ENCODE data around the gene CSF2RB.

CSF2RB gene

DNA sequence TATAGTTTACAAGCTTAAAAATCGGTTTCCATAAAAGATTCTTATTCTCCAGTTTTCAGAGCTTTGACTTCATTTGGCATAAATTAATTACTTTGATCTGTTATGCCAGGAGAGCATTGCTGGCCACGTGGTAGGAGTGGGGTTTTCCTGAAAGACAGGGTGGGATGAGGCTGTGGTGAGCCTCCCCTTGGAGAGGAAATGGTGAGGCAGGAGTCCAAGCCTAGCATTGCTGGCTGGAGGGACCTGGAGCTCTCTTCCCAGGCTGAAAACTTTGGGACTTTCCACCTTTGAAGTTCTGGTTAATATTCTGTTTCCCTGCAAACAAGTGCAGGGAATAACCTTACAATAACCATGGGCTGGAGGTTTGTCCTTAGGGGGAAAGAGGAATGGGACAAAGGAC is 21.1 kb upstream of the CSF2RB start:
- no peak for DNase-seq

DNA sequence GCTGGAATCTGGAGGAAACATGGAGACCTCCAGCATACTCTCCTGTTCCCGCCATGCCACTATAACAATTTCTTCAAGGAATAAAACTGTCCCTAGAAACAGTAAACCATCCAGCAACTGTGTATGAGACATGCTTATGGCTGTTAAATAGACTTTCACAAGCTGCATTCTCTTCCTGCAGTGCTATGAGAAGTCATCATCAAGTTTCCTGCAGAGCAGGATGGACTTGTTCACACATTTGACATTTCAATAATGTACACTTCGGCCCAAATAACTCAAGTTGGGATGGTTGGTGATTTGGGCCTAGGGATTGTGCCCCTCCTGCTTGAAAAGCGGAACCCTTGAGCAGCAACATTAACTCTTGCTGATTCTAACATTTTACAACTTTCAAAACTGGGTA is 20.2 kb upstream of the CSF2RB start:
- DNase-seq, result no peak

DNA sequence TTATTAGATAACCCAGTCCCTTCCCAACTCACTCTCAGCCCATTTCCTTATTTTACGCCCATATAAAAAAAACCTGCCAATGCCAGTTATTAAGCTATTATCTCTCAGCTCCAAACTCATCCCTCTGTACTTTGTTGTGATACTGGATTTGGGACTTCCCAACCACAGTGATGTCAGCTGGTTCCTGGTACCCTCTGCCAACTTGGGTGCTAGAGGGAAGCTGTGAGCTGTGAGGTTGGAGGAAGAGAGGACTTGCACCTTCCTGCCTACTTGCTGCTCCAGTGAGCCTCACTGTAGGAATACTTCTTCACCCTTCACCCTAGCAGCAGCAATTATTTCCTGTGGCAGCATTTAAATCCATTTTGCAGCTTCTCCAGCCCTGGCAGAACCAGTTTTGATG is 19.2 kb upstream of the CSF2RB start:
- DNase-seq, result no peak

DNA sequence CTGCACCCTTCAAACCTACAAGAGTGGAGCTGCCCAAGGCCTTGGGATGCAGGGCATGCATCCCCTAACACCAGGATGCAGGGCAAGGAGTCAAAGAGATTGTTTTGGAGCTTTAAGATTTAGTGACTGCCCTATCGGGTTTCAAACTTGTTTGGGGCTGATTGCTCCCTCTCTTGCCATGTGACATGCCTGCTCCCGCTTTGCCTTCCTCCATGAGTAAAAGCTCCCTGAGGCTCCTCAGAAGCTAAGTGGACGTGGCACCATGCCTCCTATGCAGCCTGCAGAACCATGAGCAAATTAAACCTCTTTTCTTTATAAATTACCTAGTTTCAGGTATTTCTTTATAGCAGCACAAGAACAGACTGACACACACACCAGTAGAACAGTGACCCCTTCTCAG is 15.8 kb upstream of the CSF2RB start:
- DNase-seq, result no peak

DNA sequence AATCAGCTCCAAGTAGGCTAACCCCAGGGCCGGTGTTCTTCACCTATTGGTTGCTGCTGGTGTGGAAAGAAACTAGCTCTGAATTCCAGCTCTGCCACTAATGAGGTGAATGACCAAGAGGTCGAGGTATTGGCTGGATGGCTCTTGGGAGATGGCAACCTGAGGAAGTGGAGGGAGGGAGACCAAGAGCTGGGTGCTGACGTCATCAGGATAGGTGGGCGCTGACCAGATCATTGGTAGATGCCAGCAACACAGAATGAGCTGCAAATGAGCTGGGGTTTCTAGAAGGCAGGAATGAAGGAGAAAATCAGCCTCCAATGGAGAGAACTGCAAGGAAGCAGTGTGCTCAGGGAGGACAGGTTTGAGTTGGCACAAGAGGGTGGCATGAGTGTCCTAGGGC is 14.7 kb upstream of the CSF2RB start:
- DNase-seq, result no peak

DNA sequence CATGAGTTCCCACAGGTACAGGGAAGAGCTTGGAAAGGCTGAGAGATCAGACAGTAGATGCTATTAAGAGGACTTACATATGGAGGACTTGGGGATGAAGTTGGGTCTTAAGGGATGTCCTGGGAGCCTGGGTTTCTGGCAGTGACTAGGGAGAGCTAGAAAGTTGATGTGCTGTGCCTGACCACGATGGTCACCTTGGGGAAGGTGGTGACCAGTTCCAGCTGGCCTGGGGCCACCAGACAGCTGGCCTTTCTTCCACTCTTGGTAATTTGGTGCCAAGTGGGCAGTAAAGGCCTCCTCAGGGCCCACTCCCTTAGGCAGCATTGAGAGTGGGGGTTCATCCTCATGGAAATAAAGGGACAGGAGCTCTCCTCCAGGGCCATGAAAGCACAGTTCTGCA is 13.9 kb upstream of the CSF2RB start:
- no peak for DNase-seq

DNA sequence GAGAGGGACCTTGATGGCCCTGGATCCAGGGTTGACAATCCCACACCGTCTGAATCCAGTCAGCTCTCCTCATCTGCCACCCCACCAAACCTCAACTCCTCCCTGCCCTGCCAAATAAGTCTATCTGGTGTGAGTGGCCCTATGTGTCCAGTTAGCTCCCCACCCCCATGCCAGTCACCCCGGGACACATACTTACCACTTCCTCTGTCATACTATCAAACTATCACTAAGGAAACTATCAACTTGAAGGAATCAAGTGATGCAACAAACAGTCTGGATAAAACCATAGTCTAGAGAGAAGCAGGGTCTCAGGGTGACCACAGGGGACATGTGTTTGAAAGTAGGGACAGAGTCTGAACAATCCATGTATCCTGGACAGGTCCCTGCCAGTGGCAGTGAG is 13.2 kb upstream of the CSF2RB start:
- DNase-seq, result peak; percentile 89

DNA sequence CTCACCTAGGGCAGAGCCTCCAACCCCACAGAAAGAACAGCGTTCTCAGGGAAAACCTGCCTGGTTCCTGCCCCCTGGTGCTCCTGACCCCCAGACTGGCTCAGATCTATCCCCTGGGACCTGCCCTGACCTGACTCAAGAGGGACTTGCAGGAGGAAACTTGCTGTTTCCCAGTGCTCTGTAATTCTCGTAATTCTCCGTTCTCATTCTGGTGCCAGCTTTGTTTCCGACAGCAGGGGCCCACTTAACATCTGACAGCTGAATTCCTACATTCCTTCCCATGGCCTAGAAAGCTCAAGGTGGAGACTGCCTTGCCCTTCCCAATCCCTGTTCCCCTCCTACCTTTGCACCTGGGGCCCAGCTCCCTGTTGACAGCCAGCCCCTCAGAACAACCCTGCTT is 12.5 kb upstream of the CSF2RB start:
- DNase-seq, result no peak

DNA sequence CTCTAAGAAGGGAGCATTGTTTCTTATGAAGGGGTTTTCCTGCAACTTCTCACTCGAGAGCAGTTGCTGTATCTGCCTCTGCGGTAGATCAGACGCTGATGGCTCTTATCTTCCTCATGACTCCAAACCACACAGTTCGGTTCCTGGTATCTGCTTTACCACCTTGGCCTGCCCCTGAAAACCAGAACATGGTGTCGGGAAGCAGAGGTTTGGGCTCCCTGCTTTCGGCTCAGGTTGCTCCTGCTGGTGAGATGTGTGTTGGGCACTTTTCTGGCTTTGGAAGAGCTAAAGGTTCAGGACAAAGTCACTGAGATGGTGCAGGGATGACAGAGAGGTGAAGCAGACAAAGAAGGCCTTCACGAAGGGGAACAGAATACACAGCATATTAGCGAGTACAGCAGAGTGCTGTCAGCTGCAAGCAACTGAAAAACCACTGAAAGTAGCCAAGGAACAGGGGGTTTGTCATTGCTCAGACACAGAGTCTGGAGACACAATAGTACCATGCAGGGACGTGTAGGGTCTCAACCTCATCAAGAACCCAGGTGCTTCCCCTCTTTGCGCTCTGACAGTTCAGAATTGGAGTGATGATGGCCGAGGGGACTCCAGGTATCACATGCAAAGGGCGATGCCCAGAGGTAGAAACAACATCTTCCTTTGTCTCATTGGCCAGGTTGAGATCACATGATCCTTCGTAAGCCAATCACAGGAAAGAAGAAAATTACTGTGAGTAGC is 11.9 kb upstream of the CSF2RB start:
- DNase-seq, result peak; percentile 97

DNA sequence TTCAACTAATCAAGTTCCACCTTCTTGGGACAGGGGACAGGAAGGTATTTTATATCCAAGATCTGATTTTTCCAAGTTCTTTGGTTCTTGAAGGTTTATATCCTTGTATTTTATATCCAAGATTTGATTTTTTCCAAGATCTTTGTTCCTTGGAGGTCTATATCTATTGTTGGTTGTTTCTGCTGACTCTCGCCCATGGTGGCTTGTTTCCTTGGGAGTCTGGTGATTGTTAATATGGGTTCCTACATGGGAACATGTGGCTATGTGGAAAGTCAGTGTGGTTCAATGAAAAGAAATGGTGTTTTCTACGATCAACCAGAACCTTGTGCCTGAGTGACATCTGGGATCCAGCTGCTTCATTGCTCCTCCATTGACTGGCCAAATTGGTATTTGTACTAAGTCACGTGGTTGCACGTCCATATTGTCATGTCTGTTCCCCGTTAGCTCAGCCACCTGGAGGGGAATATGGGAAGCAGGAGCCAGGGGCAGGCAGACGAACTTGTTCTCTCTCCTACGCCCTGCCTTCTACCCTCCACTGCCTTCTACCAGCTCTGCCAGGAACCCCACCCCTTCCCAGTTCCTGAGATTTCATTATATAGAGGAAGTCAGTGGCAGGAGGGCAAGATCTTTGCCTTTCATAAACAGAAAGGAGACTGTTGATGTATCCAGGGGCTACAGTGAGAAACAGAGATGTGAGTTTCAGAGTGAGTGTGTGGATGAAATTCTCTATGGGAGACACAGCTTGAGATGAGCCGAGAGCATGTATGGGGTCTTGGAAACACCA is 11.1 kb upstream of the CSF2RB start:
- no peak for DNase-seq

DNA sequence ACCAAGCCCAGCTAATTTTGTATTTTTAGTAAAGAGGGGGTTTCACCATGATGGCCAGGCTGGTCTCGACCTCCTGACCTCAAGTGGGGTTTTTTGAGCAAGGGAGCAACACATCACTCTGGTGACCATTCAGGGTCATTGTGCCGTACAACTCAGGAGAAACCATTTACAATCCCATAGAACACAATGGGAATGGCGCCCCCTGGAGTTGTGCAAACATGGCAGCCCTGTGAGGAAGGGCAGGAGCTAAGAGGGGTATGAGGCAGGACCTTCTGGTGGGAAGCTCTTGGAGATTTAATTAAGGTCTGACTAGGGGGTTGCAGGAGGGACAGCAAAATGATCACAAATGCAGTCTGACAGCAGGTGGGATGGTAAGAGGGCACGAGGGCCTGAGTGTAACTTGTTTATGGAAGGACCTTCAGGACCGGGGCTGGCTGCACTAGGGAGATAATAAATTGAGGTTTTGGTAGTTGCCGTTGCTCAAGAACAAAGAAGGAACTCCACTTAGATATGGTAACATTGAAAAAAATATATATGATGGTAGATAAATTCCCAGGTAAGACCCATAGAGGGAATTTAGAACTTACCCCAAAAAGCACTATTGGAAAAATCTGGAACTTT is 9.1 kb upstream of the CSF2RB start:
- peak; percentile 94 for DNase-seq

DNA sequence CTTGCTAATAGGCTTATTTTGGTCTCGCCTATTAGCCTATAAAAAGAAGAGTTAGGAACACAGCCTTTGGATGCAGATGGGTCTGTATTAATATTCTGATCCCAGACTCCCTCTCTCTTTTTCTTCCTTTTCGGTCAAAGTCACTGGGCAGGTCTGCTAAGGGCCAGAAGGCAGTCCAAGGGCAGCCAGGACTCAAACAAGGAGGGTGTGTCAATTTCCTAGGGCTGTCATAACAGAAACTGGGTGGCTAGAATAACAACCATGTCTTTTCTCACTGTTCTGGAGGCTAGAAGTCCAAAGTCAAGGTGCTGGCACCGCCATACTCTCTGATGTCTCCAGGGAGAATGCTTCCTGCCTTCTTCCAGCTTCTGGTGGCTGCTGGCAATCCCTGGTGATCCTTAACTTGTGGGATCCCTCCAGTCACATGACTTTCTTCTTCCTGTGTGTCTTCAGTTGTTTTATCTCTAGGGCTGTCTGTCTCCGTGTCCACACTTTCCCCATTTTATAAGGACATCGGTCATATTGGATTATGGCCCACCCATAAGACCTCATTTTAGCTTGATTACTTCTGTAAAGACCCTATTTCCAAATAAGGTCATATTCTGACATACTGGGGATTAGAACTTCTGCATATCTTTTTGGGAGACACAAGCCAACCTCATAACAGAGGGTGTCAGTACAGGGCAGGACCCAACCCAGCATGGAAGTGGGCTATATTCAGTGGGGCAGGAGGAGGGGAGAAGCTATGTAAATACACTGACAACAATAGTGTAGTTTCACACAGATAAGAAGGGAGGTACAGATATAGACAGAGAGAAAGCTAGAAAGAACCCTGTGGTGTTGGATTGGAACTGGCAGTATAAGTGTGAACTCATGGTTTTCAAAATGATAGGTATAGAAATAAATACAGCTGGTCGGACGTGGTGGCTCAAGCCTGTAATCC is 5.9 kb upstream of the CSF2RB start:
- DNase-seq, result peak; percentile 71

DNA sequence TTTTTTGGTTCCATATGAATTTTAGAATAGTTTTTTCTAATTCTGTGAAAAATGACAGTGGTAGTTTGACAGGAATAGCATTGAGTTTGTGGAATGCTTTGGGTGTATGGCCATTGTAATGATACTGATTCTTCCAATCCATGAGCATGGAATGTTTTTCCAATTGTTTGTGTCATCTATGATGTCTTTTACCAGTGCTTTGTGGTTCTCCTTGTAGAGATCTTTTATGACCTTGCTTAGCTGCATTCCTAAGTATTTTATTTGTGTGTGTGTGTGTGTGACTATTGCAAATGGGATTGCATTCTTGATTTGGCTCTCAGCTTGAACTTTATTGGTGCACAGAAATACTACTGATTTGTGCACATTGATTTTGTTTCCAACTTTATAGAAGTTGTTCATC is 3.0 kb upstream of the CSF2RB start:
- no peak for DNase-seq

DNA sequence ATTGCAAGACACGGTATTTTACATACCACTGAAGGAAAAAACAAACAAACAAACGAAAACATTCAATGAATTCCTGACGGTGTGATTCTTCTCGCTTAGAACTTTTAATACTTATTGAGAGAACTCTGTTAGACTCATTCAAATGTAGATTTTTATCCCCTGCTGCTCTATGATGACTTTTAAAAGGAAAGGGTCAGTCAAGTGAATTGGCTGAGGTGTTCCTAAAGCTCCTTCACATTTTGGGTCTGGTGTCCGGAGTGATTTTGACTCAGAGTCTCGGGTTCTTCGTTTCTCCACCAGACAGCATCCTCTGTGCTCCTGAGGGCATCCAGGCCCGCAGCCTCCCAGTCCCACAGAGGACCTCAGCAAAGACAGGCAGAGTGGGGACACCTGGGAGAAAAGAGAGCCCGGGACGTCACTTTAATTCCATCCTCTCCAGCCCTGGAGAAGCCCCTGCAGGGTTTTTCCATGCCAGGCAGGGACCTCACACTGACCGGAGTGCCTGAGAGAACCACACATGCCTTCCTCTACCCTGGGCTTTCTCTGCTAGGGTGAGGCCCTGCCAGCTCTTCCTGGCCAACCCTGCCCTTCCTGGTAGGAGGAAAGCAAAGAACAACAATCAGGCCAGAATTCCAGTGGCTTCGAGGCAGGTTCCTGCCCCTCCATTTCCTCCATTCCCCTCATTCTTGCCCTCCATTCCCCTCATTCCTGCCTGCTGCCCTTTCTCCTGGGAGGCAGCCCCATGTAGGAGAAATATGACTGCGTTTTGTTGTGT is 1.4 kb upstream of the CSF2RB start:
- no peak for DNase-seq

DNA sequence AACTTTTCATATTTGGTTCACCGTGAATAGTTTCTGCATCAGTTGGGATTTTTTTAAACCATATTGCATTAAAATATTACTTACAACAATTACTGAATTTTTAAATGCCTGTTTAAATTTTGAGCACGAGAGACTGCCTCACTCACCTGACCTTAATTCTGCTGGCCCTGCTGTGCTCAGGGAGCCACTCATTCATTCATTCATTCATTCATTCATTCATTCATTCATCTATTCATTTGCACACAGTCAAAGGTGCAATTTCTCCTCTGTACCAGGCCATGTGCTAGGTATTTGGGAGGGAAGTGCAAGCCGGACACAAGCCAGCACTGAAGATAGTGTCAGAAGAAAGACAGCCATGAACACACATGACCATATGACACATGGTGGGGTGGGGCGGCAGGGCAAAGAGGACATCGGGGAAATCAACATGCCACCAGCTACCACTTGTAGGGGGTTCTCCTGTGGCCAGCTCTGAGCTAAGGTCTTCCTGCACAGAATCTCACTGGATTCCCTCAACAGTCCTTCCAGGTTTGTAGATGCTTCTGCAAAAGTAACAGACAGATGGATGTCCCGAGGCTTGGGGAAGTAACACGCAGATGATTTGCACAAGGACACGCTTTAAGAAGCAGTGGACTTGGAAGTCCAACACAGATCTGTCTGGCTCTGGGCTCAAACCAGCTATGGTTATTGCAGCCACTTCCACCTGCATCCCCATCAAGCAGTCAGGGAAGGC is 568 bp upstream of the CSF2RB start:
- DNase-seq, result no peak

DNA sequence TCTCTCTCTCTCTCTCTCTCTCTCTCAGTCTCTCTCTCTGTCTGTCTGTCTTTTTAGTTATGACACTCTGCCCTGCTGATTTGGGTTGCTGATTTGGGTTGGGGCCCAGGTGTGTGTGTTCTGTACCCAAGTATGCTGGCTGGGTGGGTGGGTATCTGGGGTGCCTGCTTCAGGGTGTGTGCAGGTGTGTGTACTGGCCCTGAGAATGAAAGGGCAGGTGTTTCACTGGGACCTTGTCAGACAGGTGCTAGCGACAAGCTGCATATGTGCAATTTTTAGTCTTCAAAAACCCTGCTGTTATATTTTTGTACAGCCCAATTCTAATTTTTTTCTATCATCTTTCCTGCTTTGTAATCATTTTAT is 943 bp downstream of the CSF2RB start:
- no peak for DNase-seq

DNA sequence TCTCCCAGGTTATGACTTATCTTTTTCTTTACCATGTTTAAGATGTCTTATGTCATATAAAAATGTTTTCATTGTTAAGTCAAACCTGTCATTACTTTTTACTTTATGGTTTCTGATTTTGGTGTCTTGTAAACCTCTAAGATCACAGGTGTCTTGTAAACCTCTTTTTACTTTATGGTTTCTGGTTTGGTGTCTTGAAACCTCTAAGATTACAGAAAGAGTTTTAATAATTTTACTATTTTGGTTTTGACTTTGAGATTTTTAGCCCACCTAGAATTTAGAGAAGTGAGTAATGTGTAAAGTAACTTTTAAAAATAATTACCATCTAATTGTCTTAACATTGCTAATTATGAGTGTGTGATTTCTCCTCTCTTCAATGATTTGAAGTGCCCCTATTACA is 2.6 kb downstream of the CSF2RB start:
- DNase-seq, result no peak

DNA sequence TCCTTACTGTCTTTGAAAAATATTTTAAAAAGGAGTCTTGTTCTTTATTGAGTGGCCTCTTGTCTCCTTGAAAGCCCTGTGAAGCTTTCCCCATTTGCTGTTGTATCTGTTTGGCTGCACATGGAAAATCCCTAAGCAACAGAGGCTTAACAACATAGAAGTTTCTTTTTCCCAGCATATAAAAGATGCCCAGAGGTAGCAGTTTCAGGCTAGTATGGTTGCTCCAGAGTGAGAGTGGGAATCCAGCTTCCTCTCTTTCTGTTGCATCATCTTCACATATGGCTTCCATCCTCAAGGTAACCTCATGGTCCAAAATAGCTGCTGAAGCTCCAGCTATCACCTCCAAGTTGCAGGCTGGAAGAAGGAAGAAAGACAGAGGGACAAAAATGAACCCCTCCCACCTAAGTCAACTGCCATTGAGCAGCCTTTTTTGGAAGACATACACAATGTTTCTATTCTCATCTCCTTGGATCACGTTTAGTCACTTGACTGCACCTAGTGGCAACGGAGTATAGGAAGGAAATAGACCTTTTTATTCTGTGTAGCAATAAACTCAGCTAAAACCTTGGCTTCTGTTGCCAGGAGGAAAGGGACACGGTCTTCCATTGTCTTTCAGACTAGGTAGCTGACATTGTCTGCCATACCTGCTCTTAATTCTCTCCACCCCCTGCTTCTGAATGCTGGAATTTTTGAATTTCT is 5.3 kb downstream of the CSF2RB start:
- DNase-seq, result peak; percentile 64

DNA sequence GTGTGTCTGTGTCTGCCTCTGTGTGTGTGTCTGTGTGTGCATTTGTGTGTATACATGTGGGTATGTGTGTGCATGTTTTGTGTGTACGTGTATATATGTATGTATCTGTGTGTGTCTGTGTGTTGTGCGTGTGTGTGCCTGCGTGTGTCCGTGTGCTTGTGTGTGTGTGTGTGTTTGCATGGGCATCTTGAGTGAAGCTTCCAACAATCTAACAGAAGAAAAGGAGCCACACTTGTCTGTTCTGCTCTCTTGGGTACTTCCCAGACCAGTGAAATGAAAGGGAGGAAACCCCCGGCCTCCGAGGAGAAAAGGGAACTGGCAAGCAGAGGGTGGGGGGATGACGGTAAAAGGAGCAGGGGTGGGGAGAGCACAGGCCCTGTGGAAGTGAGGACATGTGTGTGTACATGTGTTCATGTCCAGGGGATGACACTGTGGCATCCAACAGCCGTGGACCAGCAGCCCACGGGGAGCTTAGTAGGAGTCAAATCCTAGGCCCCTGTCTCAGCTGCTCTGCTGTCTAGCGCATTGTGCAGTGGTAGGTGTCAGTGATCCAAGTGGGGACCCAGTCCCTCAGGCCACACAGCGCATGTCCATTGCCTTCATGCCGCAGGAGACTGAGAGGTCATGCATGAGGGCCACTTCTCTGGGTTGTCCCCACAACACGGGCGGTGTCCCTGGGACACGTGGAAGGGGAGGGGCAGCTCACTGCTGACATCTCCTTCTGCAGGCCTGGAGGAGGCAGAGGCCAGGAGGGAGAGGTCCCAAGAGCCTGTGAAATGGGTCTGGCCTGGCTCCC is 8.1 kb downstream of the CSF2RB start:
- DNase-seq, result peak; percentile 53

DNA sequence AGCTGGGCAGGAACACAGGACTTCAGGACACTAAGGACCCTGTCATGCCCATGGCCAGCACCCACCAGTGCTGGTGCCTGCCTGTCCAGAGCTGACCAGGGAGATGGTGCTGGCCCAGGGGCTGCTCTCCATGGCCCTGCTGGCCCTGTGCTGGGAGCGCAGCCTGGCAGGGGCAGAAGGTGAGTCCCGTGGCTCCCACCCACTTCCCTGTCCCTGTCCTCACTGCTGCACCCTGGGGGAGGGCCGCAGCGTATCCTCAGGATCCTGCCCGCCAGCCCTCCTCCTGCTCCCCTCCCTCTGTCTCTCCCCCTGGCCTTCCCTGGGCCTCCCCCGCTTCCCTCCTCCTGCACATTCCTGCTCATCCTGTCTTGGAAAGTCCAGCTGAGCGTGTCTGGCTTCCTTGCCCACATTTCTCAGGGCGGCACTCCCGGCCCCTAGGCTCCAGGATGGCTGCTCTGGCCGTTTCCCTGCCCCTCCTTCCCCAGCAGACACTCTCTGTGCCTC is 8.7 kb downstream of the CSF2RB start:
- DNase-seq, result no peak

All from hematopoietic multipotent progenitor cell treated with erythropoietin and hydrocortisone succinate and interleukin-3 and kit ligand, for 6 days (in vitro differentiated cells).